ENCODE measurements around the gene GLRX5.
A peak's percentile ranks its signal among the peaks of the same experiment; 100 is the strongest.

The GLRX5 gene

DNA sequence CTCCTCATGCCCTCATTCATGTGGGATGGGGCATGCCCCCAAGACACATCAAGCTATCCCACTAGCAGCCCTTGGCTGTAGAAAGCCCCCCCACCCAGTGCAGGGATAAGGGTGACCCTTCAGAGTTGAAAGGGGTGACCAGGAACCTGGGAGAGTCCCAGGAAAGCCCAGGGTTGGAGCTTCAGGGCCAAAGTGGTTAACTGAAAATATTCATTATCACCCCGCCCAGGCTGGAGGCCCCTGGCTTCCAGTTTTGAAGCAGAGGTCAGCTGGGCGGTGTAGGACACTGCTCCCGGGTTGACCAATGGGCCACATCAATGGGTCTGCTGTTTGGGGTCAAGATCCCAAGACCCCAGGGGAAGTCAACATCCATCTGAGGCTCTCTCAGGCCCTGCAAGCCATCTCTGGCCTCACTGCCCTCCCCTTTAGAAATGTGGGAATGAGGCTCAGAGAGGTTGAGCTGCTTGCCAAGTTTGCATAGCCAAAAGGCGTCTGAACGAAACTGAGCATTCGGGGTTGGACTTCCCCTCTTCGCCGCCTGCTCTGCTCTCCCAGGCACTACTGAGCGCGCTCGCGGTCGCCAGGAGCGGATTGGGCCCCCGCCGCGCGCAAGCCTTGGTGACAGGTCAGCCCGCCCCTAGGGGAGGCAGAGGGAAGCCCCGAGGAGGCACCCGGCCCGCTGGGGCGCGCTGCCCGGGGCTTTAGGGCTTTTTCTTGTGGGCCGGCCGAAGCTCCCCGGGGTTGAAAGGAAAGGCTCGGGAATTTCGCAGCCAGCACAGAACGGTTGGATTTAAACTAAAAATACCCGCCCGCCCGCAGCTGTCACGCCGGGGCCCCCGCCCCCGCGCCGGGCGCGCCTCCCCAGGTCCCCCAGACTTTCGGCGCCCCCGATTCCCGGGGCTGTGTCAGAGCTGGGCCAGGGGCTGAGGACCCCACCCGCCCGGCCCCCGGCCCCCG is 19.0 kb upstream of the GLRX5 start:
- Histone ChIP-seq H3K36me3 (replicated peaks; ENCODE audit: low read depth, low read length) (peaks cover 5% of the 10 kb centered on the region), H3K4me1 (ENCODE audit: low read length) (peaks cover 55% of the 10 kb centered on the region), H3K27me3 (ENCODE audit: low read depth, low read length) (no peaks in the 10 kb centered on the region), H3K27ac (ENCODE audit: low read length) (peak overlapping the region; percentile 83), H3K9me3 (ENCODE audit: insufficient read depth, low read length) (no peaks in the 10 kb centered on the region), H3K9ac (ENCODE audit: low read length) (peak overlapping the region; percentile 87), H3K4me3 (ENCODE audit: low read length) (peak overlapping the region; percentile 81), H2AFZ (ENCODE audit: low read depth, low read length) (no peak overlapping the region), H3K4me2 (ENCODE audit: low read length) (peak overlapping the region; percentile 88), H4K20me1 (ENCODE audit: insufficient read depth, low read length) (peaks cover 21% of the 10 kb centered on the region), H3K79me2 (ENCODE audit: low read length) (peaks cover 44% of the 10 kb centered on the region)
- no peak for TF ChIP-seq EZH2phosphoT487 (IDR thresholded peaks at IDR 0.05; ENCODE audit: low read depth)
- TF ChIP-seq CTCF (IDR thresholded peaks at IDR 0.05; ENCODE audit: low read depth, low read length) = peak; percentile 29

GRCh38 chr14:95516554-95517181 is 18.2 kb upstream of the GLRX5 start, which contains the start of gene SYNE3:
Gene SYNE3 (minus strand): TSS chr14:95516650. CDS start chr14:95475821, 40,829 bp downstream.
- Histone ChIP-seq H3K4me1 (ENCODE audit: low read length) (peaks cover 60% of the 10 kb centered on the region), H3K27me3 (ENCODE audit: low read depth, low read length) (no peaks in the 10 kb centered on the region), H2AFZ (ENCODE audit: low read depth, low read length) (no peak within 1 kb of the TSS), H3K4me2 (ENCODE audit: low read length) (peak within 1 kb of the TSS; percentile 98), H3K27ac (ENCODE audit: low read length) (peak within 1 kb of the TSS; percentile 93), H3K36me3 (replicated peaks; ENCODE audit: low read depth, low read length) (peaks cover 3% of the 10 kb centered on the region), H3K9ac (ENCODE audit: low read length) (peak within 1 kb of the TSS; percentile 87), H3K79me2 (ENCODE audit: low read length) (peaks cover 39% of the 10 kb centered on the region), H3K4me3 (ENCODE audit: low read length) (peak within 1 kb of the TSS; percentile 81), H3K9me3 (ENCODE audit: insufficient read depth, low read length) (no peaks in the 10 kb centered on the region), H4K20me1 (ENCODE audit: insufficient read depth, low read length) (peaks cover 18% of the 10 kb centered on the region)
- no peak for TF ChIP-seq CTCF (IDR thresholded peaks at IDR 0.05; ENCODE audit: low read depth, low read length)
- no peak for TF ChIP-seq EZH2phosphoT487 (IDR thresholded peaks at IDR 0.05; ENCODE audit: low read depth)

GRCh38 chr14:95518045-95518751 is 16.7 kb upstream of the GLRX5 start:
- Histone ChIP-seq H3K4me2 (ENCODE audit: low read length) (peak overlapping the region; percentile 98), H3K36me3 (replicated peaks; ENCODE audit: low read depth, low read length) (no peaks in the 10 kb centered on the region), H3K27me3 (ENCODE audit: low read depth, low read length) (no peaks in the 10 kb centered on the region), H3K4me1 (ENCODE audit: low read length) (peaks cover 75% of the 10 kb centered on the region), H3K9ac (ENCODE audit: low read length) (peak overlapping the region; percentile 84), H3K79me2 (ENCODE audit: low read length) (peaks cover 27% of the 10 kb centered on the region), H3K9me3 (ENCODE audit: insufficient read depth, low read length) (no peaks in the 10 kb centered on the region), H3K27ac (ENCODE audit: low read length) (peak overlapping the region; percentile 93), H4K20me1 (ENCODE audit: insufficient read depth, low read length) (peaks cover 11% of the 10 kb centered on the region), H2AFZ (ENCODE audit: low read depth, low read length) (no peak overlapping the region), H3K4me3 (ENCODE audit: low read length) (peak overlapping the region; percentile 81)
- no peak for TF ChIP-seq CTCF (IDR thresholded peaks at IDR 0.05; ENCODE audit: low read depth, low read length)
- no peak for TF ChIP-seq EZH2phosphoT487 (IDR thresholded peaks at IDR 0.05; ENCODE audit: low read depth)
